WERI-Rb-1 (cell line): ENCODE data around the gene TNFRSF9.
A peak's percentile ranks its signal among the peaks of the same experiment; 100 is the strongest.

ENCODE experiments used
- DNase-seq: peaks from one replicate; pipeline ENCODE4 v3.0.0-alpha.2; 2020
- H3K27ac ChIP-seq: fragments of 250-450 bp; sonication (Bioruptor Pico); 2 replicates; pipeline ENCODE4 v1.5.1; 2020; ENCODE audit warnings: mild to moderate bottlenecking, moderate library complexity
- H3K27me3 ChIP-seq: fragments of 250-450 bp; sonication (Bioruptor Pico); 2 replicates; pipeline ENCODE4 v1.5.1; 2021; ENCODE audit warnings: mild to moderate bottlenecking, low read depth, moderate library complexity; ENCODE audit not compliant: insufficient read depth, severe bottlenecking
- H3K36me3 ChIP-seq: fragments of 250-450 bp; sonication (Bioruptor Pico); 2 replicates; pipeline ENCODE4 v1.5.1; 2020; ENCODE audit warnings: mild to moderate bottlenecking, moderate library complexity
- H3K4me3 ChIP-seq: 2 replicates; pipeline ENCODE4 v1.5.1; 2011; ENCODE audit warnings: low read depth, mild to moderate bottlenecking, control low read depth, low read length
- H3K9me3 ChIP-seq: fragments of 250-450 bp; sonication (Bioruptor Pico); 2 replicates; pipeline ENCODE4 v1.5.1; 2021; ENCODE audit warnings: mild to moderate bottlenecking, moderate library complexity; ENCODE audit not compliant: severe bottlenecking
- TF ChIP-seq, protein P1 (sequence below): IDR thresholded peaks from 2 replicates; pipeline ENCODE4 v1.5.1; 2011; ENCODE audit warnings: low read depth, mild to moderate bottlenecking, control low read depth, inconsistent platforms, low read length

Gene TNFRSF9

DNA sequence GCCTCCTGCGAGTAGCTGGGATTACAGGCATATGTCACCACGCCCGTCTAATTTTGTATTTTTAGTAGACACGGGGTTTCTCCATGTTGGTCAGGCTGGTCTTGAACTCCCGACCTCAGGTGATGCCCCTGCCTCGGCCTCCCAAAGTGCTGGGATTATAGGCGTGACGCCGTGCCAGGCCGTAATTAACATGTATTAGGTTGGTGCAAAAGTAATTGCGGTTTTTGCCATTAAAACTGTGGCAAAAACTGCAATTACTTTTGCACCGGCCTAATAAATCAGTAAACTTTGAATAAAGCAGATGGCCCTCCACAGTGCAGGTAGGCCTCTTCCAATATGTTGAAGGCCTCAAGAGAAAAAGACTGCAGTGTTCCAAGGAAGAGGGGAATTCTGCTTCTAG is 35.4 kb downstream of the TNFRSF9 start:
- DNase-seq = no peak
- H3K4me3 ChIP-seq = no peak overlapping the region
- TF ChIP-seq, protein P1, sequence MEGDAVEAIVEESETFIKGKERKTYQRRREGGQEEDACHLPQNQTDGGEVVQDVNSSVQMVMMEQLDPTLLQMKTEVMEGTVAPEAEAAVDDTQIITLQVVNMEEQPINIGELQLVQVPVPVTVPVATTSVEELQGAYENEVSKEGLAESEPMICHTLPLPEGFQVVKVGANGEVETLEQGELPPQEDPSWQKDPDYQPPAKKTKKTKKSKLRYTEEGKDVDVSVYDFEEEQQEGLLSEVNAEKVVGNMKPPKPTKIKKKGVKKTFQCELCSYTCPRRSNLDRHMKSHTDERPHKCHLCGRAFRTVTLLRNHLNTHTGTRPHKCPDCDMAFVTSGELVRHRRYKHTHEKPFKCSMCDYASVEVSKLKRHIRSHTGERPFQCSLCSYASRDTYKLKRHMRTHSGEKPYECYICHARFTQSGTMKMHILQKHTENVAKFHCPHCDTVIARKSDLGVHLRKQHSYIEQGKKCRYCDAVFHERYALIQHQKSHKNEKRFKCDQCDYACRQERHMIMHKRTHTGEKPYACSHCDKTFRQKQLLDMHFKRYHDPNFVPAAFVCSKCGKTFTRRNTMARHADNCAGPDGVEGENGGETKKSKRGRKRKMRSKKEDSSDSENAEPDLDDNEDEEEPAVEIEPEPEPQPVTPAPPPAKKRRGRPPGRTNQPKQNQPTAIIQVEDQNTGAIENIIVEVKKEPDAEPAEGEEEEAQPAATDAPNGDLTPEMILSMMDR = no peak
- H3K27me3 ChIP-seq = no peaks in the 10 kb centered on the region
- no peaks in the 10 kb centered on the region for H3K9me3 ChIP-seq
- H3K27ac ChIP-seq = no peak overlapping the region
- no peaks in the 10 kb centered on the region for H3K36me3 ChIP-seq

DNA sequence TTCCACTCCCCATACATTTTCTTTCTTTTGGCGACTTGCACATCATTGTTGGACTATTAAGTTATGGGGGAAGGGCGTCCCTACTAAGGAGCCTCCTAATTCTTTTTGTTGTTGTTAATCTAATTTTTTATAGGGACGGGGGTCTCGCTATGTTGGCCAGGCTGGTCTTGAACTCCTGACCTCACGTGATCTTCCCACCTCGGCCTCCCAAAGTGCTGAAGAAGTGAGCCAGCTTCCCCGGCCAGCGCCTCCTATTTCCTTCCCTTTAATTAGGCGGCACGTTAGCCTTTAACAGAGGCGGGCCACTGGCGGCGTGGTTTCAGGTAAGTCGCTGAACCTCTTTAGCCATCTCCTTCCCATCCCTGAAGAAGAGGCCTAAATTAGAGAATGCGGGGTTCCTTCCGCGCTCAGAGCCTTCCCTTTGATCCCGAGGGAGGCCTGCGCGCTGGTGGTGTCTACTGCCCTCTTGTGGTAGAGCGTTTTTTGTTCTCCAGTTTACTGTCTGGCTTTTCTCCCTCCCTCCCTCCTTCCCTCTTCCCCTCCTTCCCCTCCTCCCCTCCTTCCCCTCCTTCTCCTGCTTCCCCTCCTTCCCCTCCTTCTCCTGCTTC is 38.1 kb downstream of the TNFRSF9 start:
- H3K4me3 ChIP-seq = no peak overlapping the region
- TF ChIP-seq, protein P1 = peak; percentile 88

DNA sequence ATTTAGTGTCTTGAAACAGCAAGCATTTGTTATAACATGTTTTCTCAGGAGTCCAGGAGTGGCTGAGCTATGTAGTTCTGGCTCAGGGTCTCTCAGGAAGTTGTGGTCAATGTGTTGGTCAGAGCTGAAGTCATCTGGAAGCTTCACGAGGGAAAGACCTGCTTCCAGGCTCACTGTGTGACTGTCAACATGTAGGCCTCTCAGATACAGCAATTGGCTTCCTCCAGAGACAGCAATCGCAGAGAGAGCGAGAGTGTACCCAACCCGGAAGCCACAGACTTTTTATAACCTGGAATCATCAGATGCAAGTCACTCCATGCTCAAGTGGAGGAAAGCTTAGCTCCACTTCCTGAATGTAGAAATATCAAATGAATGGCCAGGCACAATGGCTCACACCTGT is 40.9 kb downstream of the TNFRSF9 start:
- TF ChIP-seq, protein P1 = no peak
- Histone ChIP-seq H3K27ac (no peak overlapping the region), H3K36me3 (no peaks in the 10 kb centered on the region), H3K27me3 (no peaks in the 10 kb centered on the region), H3K4me3 (no peak overlapping the region), H3K9me3 (no peaks in the 10 kb centered on the region)
- DNase-seq = no peak

More for the DNA sequence above, 38.1 kb downstream of the TNFRSF9 start:
- H3K27me3 ChIP-seq = no peaks in the 10 kb centered on the region
- H3K9me3 ChIP-seq = no peaks in the 10 kb centered on the region
- H3K36me3 ChIP-seq = no peaks in the 10 kb centered on the region
- DNase-seq = peak; percentile 78
- no peak overlapping the region for H3K27ac ChIP-seq

DNA sequence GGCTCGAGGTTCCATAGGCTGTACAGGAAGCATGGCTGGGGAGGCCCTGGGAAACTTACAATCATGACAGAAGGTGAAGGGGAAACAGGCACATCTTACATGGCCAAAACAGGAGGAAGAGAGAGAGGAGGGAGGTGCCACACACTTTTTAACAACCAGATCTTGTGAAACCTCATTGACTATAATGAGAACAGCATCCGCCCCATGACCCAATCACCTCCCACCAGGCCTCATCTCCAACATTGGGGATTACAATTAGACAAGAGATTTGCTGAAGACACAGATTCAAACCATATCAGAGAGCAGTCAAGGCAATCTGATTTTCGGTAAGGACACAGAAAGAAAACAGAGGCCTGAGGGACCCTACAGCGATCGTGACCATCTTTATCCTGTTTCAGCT is 41.7 kb downstream of the TNFRSF9 start:
- DNase-seq = no peak
- H3K27ac ChIP-seq = no peak overlapping the region
- no peak overlapping the region for H3K4me3 ChIP-seq
- TF ChIP-seq, protein P1 = no peak
- no peaks in the 10 kb centered on the region for H3K9me3 ChIP-seq
- H3K27me3 ChIP-seq = no peaks in the 10 kb centered on the region
- H3K36me3 ChIP-seq = no peaks in the 10 kb centered on the region

DNA sequence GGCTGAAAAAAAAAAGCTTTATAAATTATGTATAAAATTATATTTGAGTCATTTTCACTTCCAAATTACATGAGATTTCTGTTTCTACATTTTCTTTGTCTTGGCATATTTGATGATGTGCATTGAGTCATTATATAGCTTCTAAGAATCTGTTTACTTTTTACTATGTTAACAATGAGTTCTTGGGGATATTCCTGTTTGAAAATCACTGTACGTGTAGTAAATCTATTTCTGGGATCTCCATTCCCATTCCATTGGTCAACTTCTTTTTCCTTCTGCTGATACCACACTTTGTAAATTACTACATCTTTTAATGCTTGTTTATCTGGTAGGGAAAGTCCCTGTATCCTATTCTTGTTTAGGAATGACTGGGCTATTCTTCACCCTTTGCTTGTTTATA is 43.6 kb downstream of the TNFRSF9 start:
- no peak overlapping the region for H3K27ac ChIP-seq

More for the DNA sequence above, 43.6 kb downstream of the TNFRSF9 start:
- Histone ChIP-seq H3K27me3 (no peaks in the 10 kb centered on the region), H3K36me3 (no peaks in the 10 kb centered on the region), H3K4me3 (no peak overlapping the region), H3K9me3 (no peaks in the 10 kb centered on the region)
- TF ChIP-seq, protein P1 = no peak
- no peak for DNase-seq
